Osteoblast (primary cell): ENCODE data around the gene MRPS25. TPM values are rescaled to one million over a fixed set of nuclear protein-coding genes. Genes with fewer than 3 reads are reported as not detected.

Experiments
- DNase-seq: peaks from one replicate; pipeline ENCODE4 v3.0.0; 2011; ENCODE audit warnings: low spot score, mixed read lengths; ENCODE audit not compliant: insufficient read length; ENCODE audit errors: missing footprints
- H2AFZ ChIP-seq: 2 replicates; pipeline ENCODE4 v1.6.0; 2011; ENCODE audit warnings: mild to moderate bottlenecking, low read length
- H3K27ac ChIP-seq: 2 replicates; pipeline ENCODE4 v1.5.1; 2011; ENCODE audit warnings: mild to moderate bottlenecking, low read depth, low read length, moderate library complexity
- H3K27me3 ChIP-seq: 2 replicates; pipeline ENCODE4 v1.6.0; 2012; ENCODE audit warnings: mild to moderate bottlenecking, control low read depth, inconsistent platforms, low read length, moderate library complexity; ENCODE audit not compliant: insufficient read depth
- H3K36me3 ChIP-seq: 2 replicates; pipeline ENCODE4 v1.5.1; 2011; ENCODE audit warnings: mild to moderate bottlenecking, low read length, control low read depth, moderate library complexity; ENCODE audit not compliant: insufficient read depth
- H3K4me1 ChIP-seq: 2 replicates; pipeline ENCODE4 v1.5.1; 2011; ENCODE audit warnings: mild to moderate bottlenecking, low read length, control low read depth, moderate library complexity; ENCODE audit not compliant: insufficient read depth
- H3K4me2 ChIP-seq: 2 replicates; pipeline ENCODE4 v1.6.0; 2011; ENCODE audit warnings: mild to moderate bottlenecking, low read length; ENCODE audit not compliant: insufficient read depth
- H3K4me3 ChIP-seq: fragments of 200-600 bp; sonication (generic); 3 replicates; pipeline ENCODE4 v1.5.1; 2012; ENCODE audit warnings: mild to moderate bottlenecking, low read length, inconsistent platforms; ENCODE audit not compliant: insufficient read depth
- H3K79me2 ChIP-seq: 2 replicates; pipeline ENCODE4 v1.6.0; 2012; ENCODE audit warnings: mild to moderate bottlenecking, low read length, control low read depth, inconsistent platforms; ENCODE audit not compliant: insufficient read depth
- H3K9me3 ChIP-seq: 2 replicates; pipeline ENCODE4 v1.5.1; 2011; ENCODE audit warnings: low read depth, low read length, control low read depth
- H4K20me1 ChIP-seq: 2 replicates; pipeline ENCODE4 v1.6.0; 2012; ENCODE audit warnings: mild to moderate bottlenecking, low read length, control low read depth; ENCODE audit not compliant: insufficient read depth
- total RNA-seq: library from RNA; depleted of rRNA; stranded (reverse); fragments of >200 nt; gene quantifications from 2 replicates; pipeline ENCODE4 v1.2.3, GENCODE V29; 2012
- TF ChIP-seq, protein P1 (sequence below): IDR thresholded peaks from 2 replicates; pipeline ENCODE4 v1.5.1; 2011; ENCODE audit warnings: mild to moderate bottlenecking, low read depth, low read length, moderate library complexity; ENCODE audit errors: extremely low read depth

Gene MRPS25
- total RNA-seq, 1 donor: 11.2 TPM

DNA sequence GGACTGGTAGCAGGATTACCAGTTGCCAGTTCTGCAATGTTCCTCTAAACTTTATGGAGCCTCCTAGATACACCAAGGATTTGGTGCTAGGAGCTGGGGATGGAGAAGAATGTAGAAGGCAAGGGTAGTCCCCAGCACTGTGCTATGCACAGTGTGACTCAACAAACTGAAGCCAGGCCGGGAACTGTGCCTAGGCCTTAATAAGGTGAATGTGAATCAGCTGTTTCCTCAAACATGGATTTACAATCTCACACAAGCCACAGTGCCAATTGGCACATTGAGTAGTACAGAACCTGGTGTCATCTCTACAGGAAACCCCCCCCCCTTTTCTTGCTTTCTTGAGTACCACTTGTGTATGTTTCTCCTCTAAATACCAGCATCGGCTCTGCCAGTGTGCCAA, 32.5 kb downstream of the MRPS25 start:
- Histone ChIP-seq H3K27ac (no peak overlapping the region), H3K27me3 (no peaks in the 10 kb centered on the region), H3K79me2 (no peaks in the 10 kb centered on the region), H3K9me3 (no peaks in the 10 kb centered on the region), H2AFZ (no peak overlapping the region), H4K20me1 (peaks cover 4% of the 10 kb centered on the region), H3K4me3 (no peak overlapping the region), H3K4me2 (no peak overlapping the region), H3K4me1 (no peaks in the 10 kb centered on the region), H3K36me3 (peaks cover 76% of the 10 kb centered on the region)
- TF ChIP-seq, protein P1, sequence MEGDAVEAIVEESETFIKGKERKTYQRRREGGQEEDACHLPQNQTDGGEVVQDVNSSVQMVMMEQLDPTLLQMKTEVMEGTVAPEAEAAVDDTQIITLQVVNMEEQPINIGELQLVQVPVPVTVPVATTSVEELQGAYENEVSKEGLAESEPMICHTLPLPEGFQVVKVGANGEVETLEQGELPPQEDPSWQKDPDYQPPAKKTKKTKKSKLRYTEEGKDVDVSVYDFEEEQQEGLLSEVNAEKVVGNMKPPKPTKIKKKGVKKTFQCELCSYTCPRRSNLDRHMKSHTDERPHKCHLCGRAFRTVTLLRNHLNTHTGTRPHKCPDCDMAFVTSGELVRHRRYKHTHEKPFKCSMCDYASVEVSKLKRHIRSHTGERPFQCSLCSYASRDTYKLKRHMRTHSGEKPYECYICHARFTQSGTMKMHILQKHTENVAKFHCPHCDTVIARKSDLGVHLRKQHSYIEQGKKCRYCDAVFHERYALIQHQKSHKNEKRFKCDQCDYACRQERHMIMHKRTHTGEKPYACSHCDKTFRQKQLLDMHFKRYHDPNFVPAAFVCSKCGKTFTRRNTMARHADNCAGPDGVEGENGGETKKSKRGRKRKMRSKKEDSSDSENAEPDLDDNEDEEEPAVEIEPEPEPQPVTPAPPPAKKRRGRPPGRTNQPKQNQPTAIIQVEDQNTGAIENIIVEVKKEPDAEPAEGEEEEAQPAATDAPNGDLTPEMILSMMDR: no peak
- DNase-seq: no peak

DNA sequence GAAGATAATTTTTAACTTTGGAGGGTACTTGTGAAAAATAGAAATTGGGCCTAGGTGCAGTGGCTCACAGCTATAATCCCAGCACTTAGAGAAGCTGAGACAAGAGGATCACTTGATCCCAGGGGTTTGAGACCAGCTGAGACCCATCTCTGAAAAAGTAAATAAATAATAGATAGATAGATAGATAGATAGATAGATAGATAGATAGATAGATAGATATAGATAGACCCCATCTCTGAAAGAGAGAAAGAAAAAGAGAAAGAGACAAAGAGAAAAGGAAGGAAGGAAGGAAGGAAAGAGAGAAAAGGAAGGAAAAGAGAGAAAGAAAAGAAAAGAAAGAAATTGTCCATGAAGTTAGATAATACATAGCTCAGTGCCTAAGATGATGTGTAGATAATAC, 35.5 kb downstream of the MRPS25 start:
- TF ChIP-seq, protein P1: no peak
- no peak for DNase-seq
- Histone ChIP-seq H3K4me3 (no peak overlapping the region), H3K79me2 (no peaks in the 10 kb centered on the region), H3K4me2 (no peak overlapping the region), H3K36me3 (peaks cover 80% of the 10 kb centered on the region), H4K20me1 (peaks cover 4% of the 10 kb centered on the region), H3K4me1 (no peaks in the 10 kb centered on the region), H2AFZ (no peak overlapping the region), H3K27me3 (no peaks in the 10 kb centered on the region), H3K9me3 (no peaks in the 10 kb centered on the region), H3K27ac (no peak overlapping the region)

DNA sequence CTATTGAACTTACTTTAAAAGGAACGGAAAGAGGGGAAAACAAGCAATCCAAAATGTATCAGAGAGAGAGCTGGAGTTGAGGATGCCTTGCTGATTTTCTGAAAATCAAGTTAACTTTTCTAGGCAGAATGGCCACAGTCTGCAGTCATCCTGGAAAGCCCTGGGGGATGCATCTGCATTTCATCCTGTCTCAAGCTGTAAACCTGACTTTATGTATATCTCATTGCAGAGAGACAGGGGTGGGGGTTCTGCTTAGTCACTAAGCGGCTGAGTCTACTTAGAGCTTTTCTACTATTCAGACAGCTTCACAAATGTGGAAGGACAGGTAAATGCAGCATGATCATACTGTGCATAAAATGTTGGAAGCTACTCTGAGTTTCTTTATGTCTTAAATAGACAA, 41.4 kb downstream of the MRPS25 start:
- Histone ChIP-seq H3K9me3 (no peaks in the 10 kb centered on the region), H3K27ac (no peak overlapping the region), H4K20me1 (no peaks in the 10 kb centered on the region), H2AFZ (no peak overlapping the region), H3K4me1 (no peaks in the 10 kb centered on the region), H3K4me3 (no peak overlapping the region), H3K4me2 (no peak overlapping the region), H3K27me3 (no peaks in the 10 kb centered on the region), H3K36me3 (peaks cover 63% of the 10 kb centered on the region), H3K79me2 (no peaks in the 10 kb centered on the region)
- TF ChIP-seq, protein P1: no peak
- no peak for DNase-seq

DNA sequence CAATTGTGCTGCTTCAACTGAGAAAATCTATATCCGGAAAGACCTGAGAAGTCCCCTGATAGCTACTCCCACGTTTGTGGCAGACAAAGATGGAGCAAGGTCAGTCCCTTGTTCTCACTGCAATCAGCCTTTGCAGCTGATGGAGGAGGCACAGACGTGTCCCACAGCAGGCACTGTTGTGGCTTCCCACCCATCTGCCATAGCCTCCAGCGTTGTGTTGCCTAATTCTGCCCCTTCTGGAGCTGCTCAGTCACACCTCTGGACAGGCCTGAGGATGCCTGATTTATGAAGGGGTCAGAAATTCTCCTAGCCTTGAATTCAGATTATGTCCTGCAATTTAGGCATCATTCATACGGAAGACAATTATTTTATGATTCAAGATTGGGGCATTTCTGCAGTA, 41.9 kb downstream of the MRPS25 start:
- H3K79me2 ChIP-seq: no peaks in the 10 kb centered on the region
- H3K27me3 ChIP-seq: no peaks in the 10 kb centered on the region
- H4K20me1 ChIP-seq: no peaks in the 10 kb centered on the region
- H3K4me2 ChIP-seq: no peak overlapping the region
- H3K4me3 ChIP-seq: no peak overlapping the region
- H3K27ac ChIP-seq: no peak overlapping the region
- DNase-seq: no peak
- H3K36me3 ChIP-seq: peaks cover 59% of the 10 kb centered on the region
- no peak overlapping the region for H2AFZ ChIP-seq
- no peaks in the 10 kb centered on the region for H3K4me1 ChIP-seq
- TF ChIP-seq, protein P1: no peak
- no peaks in the 10 kb centered on the region for H3K9me3 ChIP-seq
